ENCODE data around the gene OR7A5. TPM values are rescaled to one million over a fixed set of nuclear protein-coding genes. Genes with fewer than 3 reads are reported as not detected.

The OR7A5 gene
- not detected for total RNA-seq

GRCh38 chr19:14835011-14835410 is at the start of gene OR7A5, which contains the start of gene OR7C1:
TSS of gene OR7A5 (minus strand) at chr19:14835185. CDS start at chr19:14828241, 6,944 bp downstream.
TSS of gene OR7C1 (minus strand) at chr19:14835185. CDS start at chr19:14800136, 35,049 bp downstream.

GRCh38 chr19:14848822-14849221 is 13.8 kb upstream of the OR7A5 start, which contains the start of gene OR7A10:
TSS of gene OR7A10 (minus strand) at chr19:14848922. CDS start at chr19:14841877, 7,045 bp downstream.

GRCh38 chr19:14778110-14778845 is 56.7 kb downstream of the OR7A5 start, which contains the start of gene ADGRE2:
TSS of gene ADGRE2 (minus strand) at chr19:14778560. CDS start at chr19:14776756, 1,804 bp downstream.

Small RNA genes within 50 kb of the gene (small RNA-seq; reads per million reads assigned to genes)
- not detected for gene AC005255.1

Other genes starting within 250 kb of the OR7A5 start
- gene ADGRE3, start 160.3 kb downstream of the OR7A5 start, total RNA-seq = not detected
- 30.0 TPM for gene ZNF333, start 145.1 kb downstream of the OR7A5 start, total RNA-seq
- gene ADGRE2, start 56.6 kb downstream of the OR7A5 start, total RNA-seq = under 0.01 TPM
- not detected for gene OR7C1, start within 50 bp of the OR7A5 start, total RNA-seq
- gene OR7A10, start 13.7 kb upstream of the OR7A5 start, total RNA-seq = not detected
- gene OR7A17, start 50.9 kb upstream of the OR7A5 start, total RNA-seq = not detected
- gene OR7C2, start 106.3 kb upstream of the OR7A5 start, total RNA-seq = not detected
- gene SLC1A6, start 144.7 kb upstream of the OR7A5 start, total RNA-seq = 56.7 TPM
- not detected for gene CASP14, start 214.3 kb upstream of the OR7A5 start, total RNA-seq
- not detected for gene OR1I1, start 247.0 kb upstream of the OR7A5 start, total RNA-seq

Measured in diencephalon (tissue), 1 donor.